Measurements from ENCODE around the gene KMT2A.
"Not testable (repeated sequence)": the region's sequence is repeated elsewhere in the genome, so short reads cannot be mapped to it uniquely, and the experiment has no call there.

KMT2A gene

GRCh38 chr11:118435893-118436624 lies at the start of gene KMT2A:
TSS of gene KMT2A (plus strand) at chr11:118436492. CDS start at chr11:118436513, 21 bp downstream.
- in situ Hi-C loops (cut with MboI; ENCODE audit: low sequenced_read_pairs), result no loop called here

GRCh38 chr11:118396097-118396501 lies 40.2 kb upstream of the KMT2A start:
- in situ Hi-C loops (cut with MboI; ENCODE audit: low sequenced_read_pairs), result loop anchor here (10.0 kb wide), 1 partner anchor 99 kb away; no protein-coding TSS in a partner anchor

- in situ Hi-C loops (cut with MboI; ENCODE audit: low sequenced_read_pairs), result loop anchor here (10.0 kb wide), 1 partner anchor 97 kb away; no protein-coding TSS in a partner anchor
These were observed 38.8 kb upstream of the KMT2A start for GRCh38 chr11:118397448-118397847.

GRCh38 chr11:118398791-118399559 lies 37.3 kb upstream of the KMT2A start:
- in situ Hi-C loops (cut with MboI; ENCODE audit: low sequenced_read_pairs), result loop anchor here (10.0 kb wide), 1 partner anchor 96 kb away; no protein-coding TSS in a partner anchor

- in situ Hi-C loops (cut with MboI; ENCODE audit: low sequenced_read_pairs), result no loop called here
These were observed 35.0 kb upstream of the KMT2A start, which contains the start of gene ATP5MG for GRCh38 chr11:118401151-118401879. TSS of gene ATP5MG (plus strand) at chr11:118401606. CDS start at chr11:118401666, 60 bp downstream.

- in situ Hi-C loops (cut with MboI; ENCODE audit: low sequenced_read_pairs), result no loop called here
These were observed 34.3 kb upstream of the KMT2A start for GRCh38 chr11:118401880-118402590.

GRCh38 chr11:118402594-118402993 lies 33.7 kb upstream of the KMT2A start:
- in situ Hi-C loops (cut with MboI; ENCODE audit: low sequenced_read_pairs), result not testable (repeated sequence)

- in situ Hi-C loops (cut with MboI; ENCODE audit: low sequenced_read_pairs), result no loop called here
These were observed 29.6 kb upstream of the KMT2A start for GRCh38 chr11:118406599-118407166.

GRCh38 chr11:118410055-118410745 lies 26.1 kb upstream of the KMT2A start:
- in situ Hi-C loops (cut with MboI; ENCODE audit: low sequenced_read_pairs), result no loop called here

- in situ Hi-C loops (cut with MboI; ENCODE audit: low sequenced_read_pairs), result no loop called here
These were observed 24.8 kb upstream of the KMT2A start for GRCh38 chr11:118411530-118411929.

GRCh38 chr11:118412921-118413320 lies 23.4 kb upstream of the KMT2A start:
- in situ Hi-C loops (cut with MboI; ENCODE audit: low sequenced_read_pairs), result no loop called here

- in situ Hi-C loops (cut with MboI; ENCODE audit: low sequenced_read_pairs), result no loop called here
These were observed 21.1 kb upstream of the KMT2A start for GRCh38 chr11:118415062-118415738.

GRCh38 chr11:118415739-118416068 lies 20.6 kb upstream of the KMT2A start:
- in situ Hi-C loops (cut with MboI; ENCODE audit: low sequenced_read_pairs), result no loop called here

GRCh38 chr11:118416900-118417299 lies 19.4 kb upstream of the KMT2A start:
- in situ Hi-C loops (cut with MboI; ENCODE audit: low sequenced_read_pairs), result not testable (repeated sequence)

- in situ Hi-C loops (cut with MboI; ENCODE audit: low sequenced_read_pairs), result no loop called here
These were observed 18.5 kb upstream of the KMT2A start for GRCh38 chr11:118417801-118418200.

- in situ Hi-C loops (cut with MboI; ENCODE audit: low sequenced_read_pairs), result no loop called here
These were observed 17.5 kb upstream of the KMT2A start for GRCh38 chr11:118418766-118419165.

- in situ Hi-C loops (cut with MboI; ENCODE audit: low sequenced_read_pairs), result no loop called here
These were observed 8.6 kb upstream of the KMT2A start for GRCh38 chr11:118427707-118428106.

- in situ Hi-C loops (cut with MboI; ENCODE audit: low sequenced_read_pairs), result no loop called here
These were observed 5.3 kb upstream of the KMT2A start for GRCh38 chr11:118430956-118431355.

GRCh38 chr11:118434123-118434552 lies 2.2 kb upstream of the KMT2A start:
- in situ Hi-C loops (cut with MboI; ENCODE audit: low sequenced_read_pairs), result no loop called here
